ENCODE data around the gene DAPK1.

The DAPK1 gene

GRCh38 chr9:87615547-87616148, 118.0 kb downstream of the DAPK1 start:
- no peak for DNase-seq

- DNase-seq = no peak
Measured at GRCh38 chr9:87618226-87618625, 120.6 kb downstream of the DAPK1 start.

DNA sequence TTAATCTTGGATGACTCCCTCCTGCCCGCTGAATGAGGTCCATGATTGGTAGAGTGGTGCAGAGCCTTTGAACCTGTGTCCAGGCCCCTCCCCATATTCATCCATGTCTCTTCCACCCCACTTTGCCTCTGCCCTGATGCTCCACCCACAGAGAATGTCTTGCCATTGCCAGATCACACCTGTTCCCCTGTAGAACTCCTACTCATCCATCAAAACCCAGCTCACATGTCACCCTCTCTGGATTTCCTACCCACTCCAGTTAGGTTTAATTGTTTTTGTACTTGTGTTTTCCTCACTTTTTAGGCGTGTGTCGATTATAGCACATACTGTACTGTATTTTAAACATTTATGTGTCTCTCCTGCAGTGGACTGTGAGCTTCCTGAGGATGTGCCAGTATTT, 121.3 kb downstream of the DAPK1 start:
- no peak for DNase-seq

DNA sequence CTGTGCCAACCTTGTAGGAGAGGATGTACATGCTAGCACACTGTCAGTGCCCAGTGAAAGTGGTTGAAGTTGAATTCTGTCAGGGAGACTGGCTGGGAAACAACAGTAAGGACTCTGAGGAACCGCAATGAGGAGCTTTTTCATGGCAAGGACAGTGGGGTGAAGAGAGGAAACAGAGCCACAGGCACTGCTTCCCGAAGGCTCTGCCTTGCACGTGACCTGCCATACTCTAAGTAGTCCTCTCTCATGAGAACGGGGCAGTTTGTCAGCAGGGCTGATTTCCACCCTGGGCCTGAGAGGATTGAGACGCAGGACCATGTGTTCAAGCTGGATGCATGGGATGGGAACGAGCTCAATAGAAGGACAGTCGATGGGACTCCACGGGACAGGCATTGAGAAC, 121.7 kb downstream of the DAPK1 start:
- no peak for DNase-seq

GRCh38 chr9:87620731-87621322, 123.2 kb downstream of the DAPK1 start:
- DNase-seq = no peak

GRCh38 chr9:87622098-87622497, 124.4 kb downstream of the DAPK1 start:
- DNase-seq = no peak

DNA sequence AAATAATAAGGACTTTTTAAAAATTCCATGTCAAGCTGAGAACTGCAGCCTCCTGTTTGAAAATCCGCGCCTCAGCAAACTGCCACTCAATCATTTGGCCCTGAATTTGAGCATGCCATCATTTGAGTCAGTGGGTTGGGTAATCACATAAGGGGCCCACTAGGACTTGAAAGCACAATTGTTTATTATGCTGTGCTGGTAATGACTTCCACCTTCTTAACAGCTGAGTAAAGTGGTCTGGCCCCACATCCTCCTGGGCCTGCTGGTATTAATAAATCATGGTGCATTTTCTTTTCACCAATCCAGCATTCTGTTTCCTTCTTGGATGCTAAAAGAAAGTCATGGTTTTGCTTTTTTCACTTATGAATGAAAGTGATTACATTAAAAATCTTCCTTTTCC, 125.3 kb downstream of the DAPK1 start:
- DNase-seq = no peak

GRCh38 chr9:87628346-87628745, 130.7 kb downstream of the DAPK1 start:
- no peak for DNase-seq

DNA sequence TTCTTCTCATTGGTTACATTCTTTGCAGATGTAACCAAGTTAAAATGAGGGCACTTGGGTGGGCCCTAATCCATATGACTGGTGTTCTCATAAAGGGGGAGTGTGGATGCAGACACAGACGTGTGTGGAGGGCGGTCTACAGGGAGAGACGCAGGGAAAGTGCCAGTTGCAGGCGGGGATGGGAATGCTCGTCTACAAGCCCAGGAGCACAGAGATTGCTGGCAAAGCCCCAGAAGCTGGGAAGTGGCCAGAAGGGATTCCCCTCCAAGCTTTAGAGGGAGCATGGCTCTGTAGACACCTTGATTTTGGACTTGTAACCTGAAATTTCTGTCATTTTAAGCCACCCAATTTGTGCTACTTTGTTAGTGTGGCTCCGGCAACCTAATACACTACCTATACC, 131.4 kb downstream of the DAPK1 start:
- no peak for DNase-seq

GRCh38 chr9:87630266-87630665, 132.6 kb downstream of the DAPK1 start:
- no peak for DNase-seq

GRCh38 chr9:87630846-87631245, 133.2 kb downstream of the DAPK1 start:
- DNase-seq = no peak

GRCh38 chr9:87635656-87636501, 138.2 kb downstream of the DAPK1 start:
- no peak for DNase-seq

DNA sequence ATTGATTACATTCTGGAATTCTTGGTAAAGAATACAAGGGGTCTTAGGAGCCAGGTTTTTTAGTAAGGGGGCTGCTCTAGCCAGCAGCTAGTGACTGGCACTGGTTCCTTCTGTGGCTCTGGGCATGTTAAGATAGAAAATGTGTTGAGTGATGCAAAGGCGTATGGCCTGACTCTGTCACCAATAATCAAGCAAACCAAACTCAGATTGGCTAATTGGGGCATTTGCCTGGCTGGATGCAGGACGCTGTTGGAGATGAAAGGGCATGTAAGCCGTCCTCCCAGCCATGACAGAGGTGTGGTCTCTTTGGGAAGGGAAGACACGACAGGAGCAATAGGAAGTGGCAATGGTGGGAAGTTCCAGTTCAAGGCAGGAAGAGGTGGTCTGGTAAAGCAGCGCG, 140.6 kb downstream of the DAPK1 start:
- no peak for DNase-seq

DNA sequence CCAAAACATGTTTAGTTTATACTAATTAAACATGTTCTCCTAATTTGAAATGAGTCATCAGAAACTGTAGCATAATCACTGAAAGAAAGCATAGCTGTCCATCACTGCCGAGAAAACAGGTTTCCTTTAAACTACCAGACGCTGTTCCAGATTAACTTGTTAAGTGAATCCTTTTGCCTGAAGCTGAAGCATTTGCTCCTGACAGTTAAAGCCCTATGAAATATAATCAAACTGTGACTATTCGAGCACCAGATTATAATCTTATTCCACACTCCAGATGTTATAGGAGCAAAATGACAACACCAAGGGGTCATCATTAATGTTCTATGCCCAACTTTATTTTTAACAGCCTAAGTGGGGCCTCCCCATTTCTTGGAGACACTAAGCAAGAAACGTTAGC, 142.3 kb downstream of the DAPK1 start:
- no peak for DNase-seq

DNA sequence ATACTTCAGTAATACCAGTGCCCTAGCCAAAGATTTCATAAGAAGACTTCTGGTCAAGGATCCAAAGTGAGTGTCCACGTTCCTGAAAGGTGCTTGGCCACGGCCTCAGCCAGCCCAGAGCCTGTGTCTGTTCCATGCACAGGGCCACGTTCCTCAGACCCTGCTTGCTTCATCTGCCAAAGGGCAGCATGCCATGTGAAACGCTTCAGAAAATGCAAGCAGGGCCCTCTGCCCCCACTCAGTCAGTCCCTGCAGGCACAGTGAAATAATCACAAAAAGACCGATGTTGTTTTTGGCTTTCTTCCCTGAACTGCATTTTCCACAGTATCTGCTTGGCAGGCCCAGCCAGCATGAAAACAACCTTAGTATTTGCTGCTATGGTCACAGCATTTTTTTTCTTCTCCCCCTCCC, 142.7 kb downstream of the DAPK1 start:
- no peak for DNase-seq

DNA sequence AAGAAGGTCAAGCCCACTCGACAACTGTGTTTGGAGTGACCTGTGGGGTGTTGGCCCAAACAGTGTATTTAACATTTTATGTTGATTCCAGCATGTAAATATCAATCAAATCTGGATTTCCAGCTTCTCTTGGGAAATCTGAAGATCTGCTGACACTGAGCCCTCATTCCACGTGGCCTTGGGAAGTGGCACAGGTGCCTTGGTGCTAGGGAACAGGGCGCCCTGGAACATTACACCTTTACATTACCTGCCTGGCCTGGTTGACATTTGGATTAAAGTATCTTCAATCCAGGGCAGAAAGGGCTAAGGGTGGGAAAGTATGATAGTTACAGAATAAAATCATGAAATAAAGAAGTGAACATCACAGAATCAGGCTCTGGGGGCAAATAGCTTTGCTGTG, 143.4 kb downstream of the DAPK1 start:
- no peak for DNase-seq

GRCh38 chr9:87642330-87643106, 144.9 kb downstream of the DAPK1 start:
- DNase-seq = no peak

- no peak for DNase-seq
Measured at GRCh38 chr9:87643107-87643650, 145.5 kb downstream of the DAPK1 start.

GRCh38 chr9:87643778-87644570, 146.3 kb downstream of the DAPK1 start:
- DNase-seq = no peak

GRCh38 chr9:87644659-87645058, 147.0 kb downstream of the DAPK1 start:
- no peak for DNase-seq

GRCh38 chr9:87646546-87646945, 148.9 kb downstream of the DAPK1 start:
- no peak for DNase-seq

GRCh38 chr9:87647114-87647513, 149.4 kb downstream of the DAPK1 start:
- DNase-seq = no peak

Measured in activated CD4-positive, alpha-beta T cell treated with anti-CD3 and anti-CD28 coated beads, Interleukin-2, amount 50 U/mL, for 1 hour (primary cell).